HL-60/S4 treated with phorbol 12-myristate 13-acetate at 8.2 ng/mL for 4 days and 3 days (cell line): ENCODE data around the gene ATL3.
"Not testable (repeated sequence)": the region's sequence is repeated elsewhere in the genome, so short reads cannot be mapped to it uniquely, and the experiment has no call there.

Experiments used
- in situ Hi-C: fragments of 300-500 bp; cut with MboI; formaldehyde crosslinking; loops from 2 replicates; pipeline ENCODE4 v1.15.0; 2022; ENCODE audit warnings: low sequenced_read_pairs

The ATL3 gene, protein sequence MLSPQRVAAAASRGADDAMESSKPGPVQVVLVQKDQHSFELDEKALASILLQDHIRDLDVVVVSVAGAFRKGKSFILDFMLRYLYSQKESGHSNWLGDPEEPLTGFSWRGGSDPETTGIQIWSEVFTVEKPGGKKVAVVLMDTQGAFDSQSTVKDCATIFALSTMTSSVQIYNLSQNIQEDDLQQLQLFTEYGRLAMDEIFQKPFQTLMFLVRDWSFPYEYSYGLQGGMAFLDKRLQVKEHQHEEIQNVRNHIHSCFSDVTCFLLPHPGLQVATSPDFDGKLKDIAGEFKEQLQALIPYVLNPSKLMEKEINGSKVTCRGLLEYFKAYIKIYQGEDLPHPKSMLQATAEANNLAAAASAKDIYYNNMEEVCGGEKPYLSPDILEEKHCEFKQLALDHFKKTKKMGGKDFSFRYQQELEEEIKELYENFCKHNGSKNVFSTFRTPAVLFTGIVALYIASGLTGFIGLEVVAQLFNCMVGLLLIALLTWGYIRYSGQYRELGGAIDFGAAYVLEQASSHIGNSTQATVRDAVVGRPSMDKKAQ

DNA sequence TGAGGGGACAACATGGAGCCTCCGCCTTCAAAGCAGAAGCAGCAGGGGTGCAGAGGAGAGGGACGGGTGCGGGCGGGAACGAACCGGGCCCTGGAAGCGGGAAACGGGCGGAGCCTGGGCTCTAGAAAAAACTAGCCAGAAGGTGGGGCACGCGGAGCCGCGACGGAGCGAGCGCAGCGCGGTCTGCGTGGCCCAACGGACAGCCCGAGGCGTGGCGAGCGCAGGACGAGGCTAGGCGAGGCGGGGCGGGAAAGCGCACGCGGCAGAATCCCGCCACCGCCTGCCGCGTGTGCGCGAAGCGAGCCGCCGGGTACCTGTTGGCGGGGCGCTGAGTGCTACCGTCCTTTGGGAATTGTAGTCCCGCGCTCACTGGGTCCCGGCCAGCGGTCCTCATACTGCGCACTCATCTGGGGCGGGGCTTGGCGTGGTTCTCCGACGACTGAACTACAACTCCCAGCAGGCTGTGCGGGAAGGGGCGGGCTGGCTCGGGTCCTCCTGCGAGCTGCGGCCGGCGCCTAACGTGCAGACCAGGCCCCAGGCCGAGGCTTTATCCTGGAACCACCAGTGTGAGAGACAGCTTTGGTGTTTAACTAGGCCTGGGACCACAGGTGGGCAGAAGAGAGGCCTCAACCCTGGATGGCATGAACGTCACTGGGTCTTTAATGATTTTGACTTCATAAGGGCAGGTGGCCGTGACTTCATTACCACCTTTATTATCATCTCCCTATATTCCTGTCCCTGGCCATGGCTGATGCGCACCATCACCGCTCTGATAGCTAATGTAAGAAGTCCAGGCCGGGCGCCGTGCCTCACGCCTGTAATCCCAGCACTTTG, at the start of gene ATL3:
TSS of gene ATL3 (minus strand) at position 55 of the 834 bp plus-strand sequence. CDS start at position 14, 41 bp downstream.
- in situ Hi-C loops = no loop called here

DNA sequence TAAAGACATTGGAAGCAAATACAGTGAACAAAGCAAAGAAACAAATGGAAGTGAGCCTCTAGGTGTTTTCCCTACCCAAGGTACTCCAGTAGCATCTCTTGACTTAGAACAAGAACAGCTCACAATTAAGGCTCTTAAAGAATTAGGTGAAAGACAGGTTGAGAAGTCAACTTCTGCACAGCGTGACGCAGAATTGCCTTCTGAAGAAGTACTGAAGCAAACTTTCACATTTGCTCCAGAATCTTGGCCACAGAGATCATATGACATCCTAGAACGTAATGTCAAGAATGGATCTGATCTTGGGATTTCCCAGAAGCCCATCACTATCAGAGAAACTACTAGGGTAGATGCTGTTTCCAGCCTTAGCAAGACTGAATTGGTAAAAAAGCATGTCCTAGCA, 49.4 kb upstream of the ATL3 start:
- in situ Hi-C loops = no loop called here

DNA sequence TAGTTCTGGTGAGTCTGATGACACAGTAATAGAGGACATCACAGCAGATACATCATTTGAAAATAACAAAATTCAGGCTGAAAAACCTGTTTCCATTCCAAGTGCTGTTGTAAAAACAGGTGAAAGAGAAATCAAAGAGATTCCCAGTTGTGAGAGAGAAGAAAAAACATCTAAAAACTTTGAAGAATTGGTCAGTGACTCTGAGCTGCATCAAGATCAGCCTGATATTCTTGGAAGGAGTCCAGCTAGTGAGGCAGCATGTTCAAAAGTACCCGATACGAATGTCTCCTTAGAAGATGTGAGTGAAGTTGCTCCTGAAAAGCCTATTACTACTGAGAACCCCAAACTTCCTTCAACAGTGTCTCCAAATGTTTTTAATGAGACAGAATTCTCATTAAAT, 48.8 kb upstream of the ATL3 start:
- in situ Hi-C loops = no loop called here

DNA sequence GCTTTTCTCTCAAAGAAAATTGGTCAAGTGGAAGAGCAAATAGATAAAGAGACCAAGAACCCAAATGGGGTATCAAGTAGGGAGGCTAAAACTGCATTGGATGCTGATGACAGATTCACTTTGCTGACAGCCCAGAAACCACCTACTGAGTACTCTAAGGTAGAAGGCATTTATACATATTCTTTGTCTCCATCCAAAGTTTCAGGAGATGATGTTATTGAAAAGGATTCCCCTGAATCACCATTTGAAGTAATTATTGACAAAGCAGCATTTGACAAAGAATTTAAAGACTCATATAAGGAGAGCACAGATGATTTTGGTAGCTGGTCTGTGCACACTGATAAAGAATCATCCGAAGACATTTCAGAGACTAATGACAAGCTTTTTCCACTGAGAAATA, 47.8 kb upstream of the ATL3 start:
- in situ Hi-C loops = no loop called here

DNA sequence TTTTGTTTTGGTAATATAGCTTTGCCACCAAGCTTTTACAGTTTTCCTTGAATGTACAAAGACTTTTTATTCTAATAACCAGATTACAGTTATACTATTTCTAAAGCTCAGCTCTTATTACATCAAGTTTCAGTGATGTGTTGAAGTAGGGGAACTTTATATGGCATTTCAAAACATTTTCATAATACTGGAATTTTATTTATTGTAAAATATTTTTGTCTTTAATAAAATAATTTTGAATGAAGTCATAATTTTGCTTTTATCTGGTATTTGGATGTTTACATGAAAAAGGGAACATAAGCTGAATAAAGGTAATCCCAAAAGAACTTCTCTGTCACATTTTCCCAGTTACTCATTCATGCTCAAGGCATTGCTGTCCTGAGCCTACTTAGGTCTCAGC, 44.9 kb upstream of the ATL3 start:
- in situ Hi-C loops = no loop called here

DNA sequence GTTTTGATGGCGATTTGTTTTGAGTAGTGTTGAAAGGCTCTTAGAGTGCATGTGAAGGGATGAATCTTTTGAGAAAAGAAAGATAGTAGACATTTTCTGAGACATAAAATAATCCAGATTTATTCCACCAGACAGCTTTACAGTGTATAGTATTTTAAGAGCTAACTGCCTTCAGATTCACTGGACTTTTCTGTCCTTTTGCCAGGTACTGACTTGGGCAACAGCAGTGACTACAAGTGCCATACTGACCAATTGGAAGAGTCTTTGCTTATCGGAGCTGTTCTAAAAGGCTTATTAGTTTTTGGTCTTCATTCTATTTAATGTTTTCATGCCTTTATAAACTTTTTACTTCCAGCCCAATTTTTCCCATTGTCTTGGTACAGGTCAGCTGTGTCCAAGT, 42.6 kb upstream of the ATL3 start:
- in situ Hi-C loops = no loop called here

DNA sequence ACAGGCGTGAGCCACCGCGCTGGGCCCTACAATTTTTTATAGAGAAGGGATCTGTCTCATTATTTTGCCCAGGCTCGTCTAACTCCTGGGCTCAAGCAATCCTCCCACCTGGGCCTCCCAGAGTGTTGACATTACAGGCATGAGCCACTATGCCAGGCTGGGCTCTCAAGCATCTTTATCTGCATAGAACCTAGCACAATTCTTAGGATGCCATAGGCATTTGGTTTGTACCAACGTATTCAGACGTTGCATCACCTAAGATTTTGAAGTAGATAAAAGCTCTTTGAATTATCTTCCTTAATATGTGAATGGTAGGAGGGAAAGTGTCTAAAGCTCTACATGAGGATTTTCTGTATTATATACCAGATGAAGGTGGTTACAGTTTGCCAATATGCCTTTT, 40.7 kb upstream of the ATL3 start:
- in situ Hi-C loops = no loop called here

DNA sequence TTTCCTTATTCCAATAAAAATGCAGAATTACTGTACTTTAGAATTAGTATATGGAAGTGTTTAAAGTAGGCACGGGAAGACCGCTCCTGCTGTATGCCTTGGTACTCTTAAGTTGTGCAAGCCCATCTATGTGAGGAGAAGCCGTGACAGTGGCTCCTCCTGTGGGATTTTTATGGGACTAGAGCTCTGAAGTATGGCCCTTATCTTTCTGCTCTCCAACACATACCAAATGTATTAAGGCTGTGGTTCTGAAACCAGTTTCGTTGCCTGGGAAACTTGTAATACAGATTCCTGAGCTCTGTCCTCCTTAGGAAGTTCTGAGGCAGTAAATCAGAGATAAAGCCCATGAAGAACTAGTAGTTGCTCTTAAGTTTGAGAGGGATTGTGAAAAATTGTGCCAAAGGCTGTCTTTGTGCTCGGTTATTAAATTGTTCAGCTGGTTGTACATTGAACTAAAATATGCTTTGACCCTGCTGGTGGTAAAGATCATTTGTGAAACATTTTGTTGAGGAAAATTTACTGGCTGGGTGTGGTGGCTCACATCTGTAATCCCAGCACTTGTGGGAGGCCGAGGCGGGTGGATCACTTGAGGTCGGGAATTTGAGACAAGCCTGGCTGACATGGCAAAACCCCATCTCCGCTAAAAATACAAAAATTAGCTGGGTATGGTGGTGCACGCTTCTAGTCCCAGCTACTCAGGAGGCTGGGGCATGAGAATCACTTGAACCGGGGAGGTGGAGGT, 39.5 kb upstream of the ATL3 start:
- in situ Hi-C loops = no loop called here

DNA sequence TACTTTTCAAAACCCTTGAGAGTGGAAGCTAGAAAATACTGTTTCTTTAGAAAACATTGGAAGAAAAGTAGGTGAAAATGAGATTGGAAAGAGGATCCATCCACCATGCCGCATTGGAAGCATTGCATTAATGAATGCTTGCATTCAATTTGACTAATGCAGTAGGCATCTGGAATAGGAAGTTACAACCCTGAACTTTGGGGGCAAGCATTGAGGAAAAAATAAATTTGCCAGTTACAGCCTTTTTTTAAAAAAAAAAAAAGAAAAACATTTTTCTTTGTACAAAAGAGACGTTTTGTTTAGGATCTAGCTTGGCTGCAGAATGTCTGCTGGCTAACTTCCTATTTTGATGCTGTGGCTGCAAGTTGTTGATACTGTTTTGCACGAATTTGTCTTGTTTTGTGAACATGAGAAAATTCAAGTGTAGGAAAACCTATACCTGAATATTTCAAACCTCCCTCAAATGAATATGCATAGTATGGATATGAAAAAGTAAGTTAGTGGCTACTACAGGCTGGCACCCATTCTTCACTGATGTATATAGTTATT, 38.2 kb upstream of the ATL3 start:
- in situ Hi-C loops = no loop called here

DNA sequence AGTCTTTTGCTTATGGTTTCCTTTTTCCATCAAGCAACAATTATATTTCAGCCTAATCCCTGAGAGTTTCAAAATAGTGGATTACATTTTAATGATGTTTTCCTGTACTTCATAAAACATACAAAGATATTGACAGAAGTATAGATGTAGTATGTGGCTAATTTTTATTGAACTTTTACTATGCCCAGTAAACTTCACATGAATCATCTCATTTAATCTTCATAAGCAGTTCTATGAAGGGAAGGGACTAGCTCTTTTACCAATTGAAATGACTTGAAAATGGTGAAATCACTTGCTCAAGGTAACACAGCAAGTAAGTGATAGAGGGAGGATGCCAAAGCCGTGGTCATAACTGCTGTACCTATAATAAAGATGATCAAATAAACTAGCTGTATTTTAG, 37.6 kb upstream of the ATL3 start:
- in situ Hi-C loops = no loop called here

DNA sequence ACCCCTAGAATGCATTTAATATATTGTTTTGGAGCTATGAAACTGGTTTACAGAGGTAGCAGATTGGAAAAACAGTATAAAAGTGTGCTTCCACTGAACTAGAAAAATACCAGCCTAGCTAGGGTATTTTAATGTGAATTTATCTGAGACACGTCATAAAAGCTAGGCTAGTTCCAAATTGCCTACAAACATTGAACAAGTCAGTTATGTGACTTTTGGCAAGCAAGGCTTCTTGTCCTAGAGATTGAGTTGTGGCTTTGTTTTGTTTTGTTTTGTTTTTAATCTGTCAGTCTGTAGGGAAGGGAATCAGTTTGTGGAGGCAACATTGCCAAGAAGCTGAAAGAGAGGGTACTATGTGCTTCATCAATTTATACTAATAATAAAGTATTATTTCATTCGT, 34.4 kb upstream of the ATL3 start:
- in situ Hi-C loops = no loop called here

DNA sequence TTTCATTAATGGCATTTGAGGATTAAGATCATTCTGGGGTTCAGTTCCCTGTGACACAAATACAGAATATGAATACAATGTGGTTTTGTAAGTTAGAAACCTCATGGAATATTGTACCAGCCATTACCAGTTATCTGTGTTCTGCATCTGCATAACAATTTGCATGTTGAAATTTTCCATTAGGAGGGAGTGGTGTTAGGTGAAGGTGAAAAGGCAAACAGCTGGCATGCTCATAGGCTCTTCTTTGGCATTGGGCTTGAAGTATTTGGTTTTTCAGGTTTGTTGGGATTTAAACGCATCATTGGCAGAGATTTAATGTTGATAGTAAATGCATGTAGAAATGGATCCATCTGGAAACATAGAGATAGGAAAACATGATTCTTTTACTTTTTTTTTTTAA, 28.7 kb upstream of the ATL3 start:
- in situ Hi-C loops = no loop called here

DNA sequence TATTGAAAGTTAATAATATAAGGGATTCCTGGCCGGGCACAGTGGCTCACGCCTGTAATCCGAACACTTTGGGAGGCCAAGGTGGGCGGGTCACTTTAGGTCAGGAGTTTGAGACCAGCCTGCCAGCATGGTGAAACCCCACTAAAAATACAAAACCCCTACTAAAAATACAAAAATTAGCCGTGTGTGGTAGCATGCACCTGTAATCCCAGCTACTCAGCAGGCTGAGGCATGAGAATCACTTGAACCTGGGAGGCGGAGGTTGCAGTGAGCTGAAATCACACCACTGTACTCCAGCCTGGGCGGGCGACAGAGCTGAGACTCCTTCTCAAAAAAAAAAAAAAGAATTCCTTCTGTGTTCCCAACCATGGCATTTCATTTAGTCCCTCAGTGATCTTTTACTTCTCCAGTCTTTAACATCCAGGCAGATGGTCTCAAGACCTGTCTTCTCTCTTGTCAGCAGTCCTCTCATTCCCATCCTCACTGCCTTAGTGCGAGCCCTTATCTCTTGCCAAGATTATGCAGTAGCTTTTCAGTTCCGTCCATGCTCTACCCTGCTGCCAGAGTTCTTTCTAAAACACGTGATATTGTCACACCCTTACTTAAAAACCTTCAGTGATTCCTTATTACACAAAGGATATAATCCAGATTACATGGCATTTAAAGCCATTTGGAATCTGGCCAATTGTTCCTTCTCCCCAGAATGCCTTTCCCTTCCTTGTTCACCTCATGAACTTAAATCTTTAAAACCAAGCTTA, 28.0 kb upstream of the ATL3 start:
- in situ Hi-C loops = no loop called here

DNA sequence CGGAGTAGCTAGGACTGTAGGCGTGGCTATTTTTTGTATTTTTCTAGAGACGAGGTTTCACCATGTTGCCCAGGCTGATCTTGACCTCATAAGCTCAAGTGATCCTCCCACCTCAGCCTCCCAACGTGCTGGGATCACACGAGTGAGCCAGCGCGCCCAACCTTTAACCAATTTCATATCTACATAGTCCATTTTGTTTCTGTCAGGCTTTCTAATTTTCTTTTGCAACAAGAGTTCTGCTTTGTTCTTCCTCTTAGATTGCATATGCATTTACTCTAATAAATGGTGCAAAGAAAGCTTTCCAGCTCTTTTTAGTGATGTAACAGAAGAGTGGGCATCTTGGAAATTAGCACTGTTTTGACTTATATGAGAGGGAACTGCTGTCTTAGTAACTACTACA, 23.4 kb upstream of the ATL3 start:
- in situ Hi-C loops = no loop called here

DNA sequence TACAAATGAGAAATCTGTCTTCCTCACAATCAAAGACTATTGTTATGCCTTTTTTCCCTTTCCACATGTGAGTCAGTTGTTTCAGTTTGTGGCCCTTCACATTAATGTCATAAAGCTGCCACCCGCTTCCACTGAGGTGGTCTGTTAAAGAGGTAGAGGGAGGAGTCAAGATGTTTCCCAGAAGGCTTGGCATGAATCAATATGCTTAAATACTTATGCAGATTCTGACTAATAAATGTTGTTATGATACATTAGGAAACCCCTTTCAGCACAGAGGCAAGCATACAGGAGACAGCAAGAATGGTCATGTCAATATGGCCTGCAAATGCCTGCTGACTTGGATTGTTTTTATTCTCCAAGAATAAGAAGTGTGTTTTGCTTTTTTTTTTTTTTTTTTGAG, 16.7 kb upstream of the ATL3 start:
- in situ Hi-C loops = no loop called here

DNA sequence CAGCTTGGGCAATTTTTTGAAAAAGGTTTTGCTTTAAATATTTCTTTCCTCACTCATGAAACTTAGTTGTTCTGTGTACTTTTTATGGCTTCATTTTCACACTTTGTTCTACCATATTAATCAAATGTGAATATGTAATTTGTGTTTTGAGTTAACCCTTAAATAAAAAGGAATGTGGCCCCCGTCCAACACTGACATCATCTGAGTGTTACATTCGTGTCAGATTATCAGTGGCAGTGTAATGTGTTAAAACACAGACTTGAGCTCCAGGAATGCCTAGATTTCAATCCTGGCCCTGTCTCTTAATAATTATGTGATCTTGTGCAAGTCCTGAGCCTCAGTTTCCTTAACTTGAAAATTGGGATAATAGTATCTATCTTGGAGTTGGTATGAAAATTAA, 15.8 kb upstream of the ATL3 start:
- in situ Hi-C loops = no loop called here

DNA sequence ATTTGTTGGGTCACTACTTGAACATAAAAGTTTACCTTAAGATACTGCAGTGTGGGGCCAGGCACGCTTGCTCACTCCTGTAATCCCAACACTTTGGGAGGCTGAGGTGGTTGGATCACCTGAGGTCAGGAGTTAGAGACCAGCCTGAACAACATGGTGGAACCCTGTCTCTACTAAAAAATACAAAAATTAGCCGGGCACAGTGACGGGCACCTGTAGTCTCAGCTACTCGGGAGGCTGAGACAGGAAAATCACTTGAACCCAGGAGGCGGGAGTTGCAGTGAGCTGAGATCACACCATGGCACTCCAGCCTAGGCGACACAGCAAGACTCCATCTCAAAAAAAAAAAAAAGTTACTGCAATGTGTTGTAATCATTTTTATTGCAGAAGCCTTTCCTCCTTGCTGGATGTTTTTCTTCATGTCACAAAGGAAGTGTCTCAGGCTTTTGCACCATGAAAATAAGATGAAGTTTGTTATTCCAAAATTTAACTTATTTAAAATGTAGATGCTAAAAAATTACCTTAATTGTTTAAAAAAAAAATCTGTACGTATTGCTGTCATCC, 14.1 kb upstream of the ATL3 start:
- in situ Hi-C loops = not testable (repeated sequence)

DNA sequence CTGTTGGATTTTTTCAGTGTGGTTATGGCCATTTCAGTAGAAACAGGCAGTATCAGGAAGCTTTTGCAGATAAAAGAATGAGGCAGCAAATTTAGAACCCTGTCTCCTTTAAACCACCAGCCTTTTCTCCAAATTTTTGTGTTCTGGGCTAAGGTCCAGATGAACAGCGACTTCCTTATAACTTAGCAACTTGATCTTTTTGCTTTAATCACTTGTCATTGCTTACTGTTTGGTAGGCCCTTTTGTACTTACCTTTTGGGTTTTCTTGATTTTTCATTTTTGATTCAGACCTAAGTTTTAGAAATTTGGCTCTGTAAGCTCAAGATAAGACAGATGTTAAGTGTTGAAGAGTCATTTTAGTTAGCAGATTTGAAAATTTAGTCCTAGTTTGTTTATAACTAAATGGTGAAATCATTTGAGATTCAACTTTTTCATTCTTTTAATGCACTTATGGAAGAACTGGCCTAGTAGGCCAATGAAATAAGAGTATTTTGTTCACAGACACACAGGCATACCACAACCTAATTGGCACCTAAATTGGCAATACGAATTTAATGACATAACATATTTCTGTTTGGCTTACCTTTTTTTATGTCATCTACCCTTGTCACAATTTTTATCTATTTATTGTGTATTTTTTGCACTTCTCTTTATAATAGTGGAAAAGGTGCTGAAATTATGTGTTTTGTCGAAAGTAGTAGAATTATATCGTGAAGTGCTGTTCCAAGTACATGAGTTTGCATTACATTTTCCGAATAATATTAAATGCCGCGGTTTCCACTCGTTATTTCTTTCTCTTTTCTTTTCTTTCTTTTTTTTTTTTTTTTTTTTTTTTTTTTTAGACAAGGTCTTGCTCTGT, 12.2 kb upstream of the ATL3 start:
- in situ Hi-C loops = no loop called here
